Right atrium auricular region (tissue), 2 donors: ENCODE results near the gene YY2. TPM values are rescaled to one million over a fixed set of nuclear protein-coding genes. Genes with fewer than 3 reads are reported as not detected.
"Not testable (repeated sequence)": the region's sequence is repeated elsewhere in the genome, so short reads cannot be mapped to it uniquely, and the experiment has no call there.

Experiments
- DNase-seq: peaks from one replicate; pipeline ENCODE4 v3.0.0-alpha.2; 2019; ENCODE audit warnings: low spot score
- H3K27ac ChIP-seq, 2 donors: fragments of 200-600 bp; sonication (generic); 1 replicate in 1 of 2; 2 replicates in 1 of 2; pipeline ENCODE4 v1.5.1; 2016 to 2019
- H3K27me3 ChIP-seq, 2 donors: fragments of 200-600 bp; sonication (generic); one replicate each; pipeline versions ENCODE4 v1.5.1 to v1.6.0; 2017 to 2019
- H3K36me3 ChIP-seq: fragments of 200-600 bp; sonication (generic); one replicate; pipeline ENCODE4 v1.5.1; 2016
- H3K4me1 ChIP-seq, 2 donors: fragments of 200-600 bp; sonication (generic); one replicate each; pipeline versions ENCODE4 v1.5.1 to v1.6.0; 2017 to 2019
- H3K4me3 ChIP-seq, 2 donors: fragments of 200-600 bp; sonication (generic); 1 replicate in 1 of 2; 2 replicates in 1 of 2; pipeline ENCODE4 v1.5.1; 2017 to 2019; ENCODE audit warnings: mild to moderate bottlenecking in 1 of 2, moderate library complexity in 1 of 2
- H3K9me3 ChIP-seq, 2 donors: fragments of 200-600 bp; sonication (generic); one replicate each; pipeline ENCODE4 v1.5.1; 2019
- total RNA-seq, 2 donors: library from RNA; depleted of rRNA; stranded (reverse); fragments of >200 nt; gene quantifications; one replicate each; pipeline ENCODE4 v1.1.0, GENCODE V29; 2016
- TF ChIP-seq, protein P1 (sequence below), 2 donors: fragments of 200-600 bp; sonication (generic); IDR thresholded peaks; one replicate each; pipeline ENCODE4 v1.5.1; 2019; ENCODE audit warnings: antibody characterized with exemption in 2 of 2

YY2 gene
- total RNA-seq, 2 donors from 2014 or later, result 0.63 to 0.98 TPM

- Histone ChIP-seq H3K27me3 (no peaks in the 10 kb centered on the region), H3K4me1 (no peaks in the 10 kb centered on the region), H3K36me3 (peaks cover 12% of the 10 kb centered on the region), H3K27ac (no peak overlapping the region), H3K4me3 (no peak overlapping the region), H3K9me3 (no peaks in the 10 kb centered on the region)
- no peak for DNase-seq
- TF ChIP-seq, protein P1, sequence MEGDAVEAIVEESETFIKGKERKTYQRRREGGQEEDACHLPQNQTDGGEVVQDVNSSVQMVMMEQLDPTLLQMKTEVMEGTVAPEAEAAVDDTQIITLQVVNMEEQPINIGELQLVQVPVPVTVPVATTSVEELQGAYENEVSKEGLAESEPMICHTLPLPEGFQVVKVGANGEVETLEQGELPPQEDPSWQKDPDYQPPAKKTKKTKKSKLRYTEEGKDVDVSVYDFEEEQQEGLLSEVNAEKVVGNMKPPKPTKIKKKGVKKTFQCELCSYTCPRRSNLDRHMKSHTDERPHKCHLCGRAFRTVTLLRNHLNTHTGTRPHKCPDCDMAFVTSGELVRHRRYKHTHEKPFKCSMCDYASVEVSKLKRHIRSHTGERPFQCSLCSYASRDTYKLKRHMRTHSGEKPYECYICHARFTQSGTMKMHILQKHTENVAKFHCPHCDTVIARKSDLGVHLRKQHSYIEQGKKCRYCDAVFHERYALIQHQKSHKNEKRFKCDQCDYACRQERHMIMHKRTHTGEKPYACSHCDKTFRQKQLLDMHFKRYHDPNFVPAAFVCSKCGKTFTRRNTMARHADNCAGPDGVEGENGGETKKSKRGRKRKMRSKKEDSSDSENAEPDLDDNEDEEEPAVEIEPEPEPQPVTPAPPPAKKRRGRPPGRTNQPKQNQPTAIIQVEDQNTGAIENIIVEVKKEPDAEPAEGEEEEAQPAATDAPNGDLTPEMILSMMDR (IDR thresholded peaks at IDR 0.05), result no peak
Observed at GRCh38 chrX:21853578-21853977, 2.2 kb upstream of the YY2 start.

DNA sequence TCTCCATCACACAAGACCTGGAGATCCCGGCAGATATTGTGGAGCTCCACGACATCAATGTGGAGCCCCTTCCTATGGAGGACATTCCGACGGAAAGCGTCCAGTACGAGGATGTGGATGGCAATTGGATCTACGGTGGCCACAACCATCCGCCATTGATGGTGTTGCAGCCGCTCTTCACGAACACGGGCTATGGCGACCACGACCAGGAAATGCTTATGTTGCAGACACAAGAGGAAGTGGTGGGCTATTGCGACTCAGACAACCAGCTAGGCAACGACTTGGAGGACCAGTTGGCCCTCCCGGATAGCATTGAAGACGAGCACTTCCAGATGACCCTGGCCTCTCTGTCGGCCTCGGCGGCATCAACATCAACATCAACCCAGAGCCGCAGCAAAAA, 717 bp downstream of the YY2 start:
- no peak for DNase-seq
- TF ChIP-seq, protein P1 (IDR thresholded peaks at IDR 0.05), result no peak
- H3K36me3 ChIP-seq, result peaks cover 12% of the 10 kb centered on the region

GRCh38 chrX:21863241-21863640, 7.5 kb downstream of the YY2 start:
- Histone ChIP-seq H3K27ac (no peak overlapping the region), H3K9me3 (no peaks in the 10 kb centered on the region), H3K4me1 (no peaks in the 10 kb centered on the region), H3K36me3 (no peaks in the 10 kb centered on the region), H3K27me3 (no peaks in the 10 kb centered on the region), H3K4me3 (no peak overlapping the region)
- TF ChIP-seq, protein P1 (IDR thresholded peaks at IDR 0.05), result no peak
- no peak for DNase-seq

More for the DNA sequence above, 717 bp downstream of the YY2 start:
- no peaks in the 10 kb centered on the region for H3K27me3 ChIP-seq
- H3K27ac ChIP-seq, result no peak overlapping the region
- no peak overlapping the region for H3K4me3 ChIP-seq
- no peaks in the 10 kb centered on the region for H3K9me3 ChIP-seq
- H3K4me1 ChIP-seq, result no peaks in the 10 kb centered on the region

DNA sequence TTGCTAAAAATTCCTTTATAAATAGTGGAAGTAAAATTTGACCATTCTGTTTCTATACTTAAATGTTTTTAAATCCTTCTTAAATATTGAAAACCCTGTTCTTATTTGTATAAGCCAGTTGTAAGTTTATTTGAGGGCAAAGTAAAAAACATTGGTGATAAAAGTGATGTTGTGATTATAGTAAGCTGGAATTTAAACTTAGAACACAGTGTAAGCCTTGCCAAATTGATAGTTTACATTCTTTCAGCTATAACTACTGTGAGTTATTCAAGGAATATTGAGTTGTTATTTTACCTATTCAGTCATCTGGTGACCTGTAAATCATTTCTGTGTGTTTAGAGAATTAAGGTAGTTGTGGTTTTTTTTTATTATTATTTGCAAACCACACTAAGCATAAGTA, 9.6 kb downstream of the YY2 start:
- H3K36me3 ChIP-seq, result no peaks in the 10 kb centered on the region
- no peak for DNase-seq
- H3K27me3 ChIP-seq, result no peaks in the 10 kb centered on the region
- H3K9me3 ChIP-seq, result no peaks in the 10 kb centered on the region
- TF ChIP-seq, protein P1 (IDR thresholded peaks at IDR 0.05), result no peak
- no peak overlapping the region for H3K4me3 ChIP-seq
- H3K27ac ChIP-seq, result no peak overlapping the region
- no peaks in the 10 kb centered on the region for H3K4me1 ChIP-seq

- no peaks in the 10 kb centered on the region for H3K9me3 ChIP-seq
- peak overlapping the region in 1 of 2 donors; percentile 40 for H3K27ac ChIP-seq
- no peaks in the 10 kb centered on the region for H3K27me3 ChIP-seq
- no peaks in the 10 kb centered on the region for H3K36me3 ChIP-seq
- TF ChIP-seq, protein P1 (IDR thresholded peaks at IDR 0.05), result no peak
- H3K4me1 ChIP-seq, result no peaks in the 10 kb centered on the region
- H3K4me3 ChIP-seq, result no peak overlapping the region
- DNase-seq, result no peak
Observed at GRCh38 chrX:21870494-21870893, 14.7 kb downstream of the YY2 start.

- Histone ChIP-seq H3K27ac (no peak overlapping the region), H3K4me3 (no peak overlapping the region), H3K9me3 (no peaks in the 10 kb centered on the region), H3K27me3 (no peaks in the 10 kb centered on the region), H3K4me1 (no peaks in the 10 kb centered on the region), H3K36me3 (no peaks in the 10 kb centered on the region)
- TF ChIP-seq, protein P1 (IDR thresholded peaks at IDR 0.05), result no peak
- no peak for DNase-seq
Observed at GRCh38 chrX:21873063-21873775, 17.4 kb downstream of the YY2 start.

DNA sequence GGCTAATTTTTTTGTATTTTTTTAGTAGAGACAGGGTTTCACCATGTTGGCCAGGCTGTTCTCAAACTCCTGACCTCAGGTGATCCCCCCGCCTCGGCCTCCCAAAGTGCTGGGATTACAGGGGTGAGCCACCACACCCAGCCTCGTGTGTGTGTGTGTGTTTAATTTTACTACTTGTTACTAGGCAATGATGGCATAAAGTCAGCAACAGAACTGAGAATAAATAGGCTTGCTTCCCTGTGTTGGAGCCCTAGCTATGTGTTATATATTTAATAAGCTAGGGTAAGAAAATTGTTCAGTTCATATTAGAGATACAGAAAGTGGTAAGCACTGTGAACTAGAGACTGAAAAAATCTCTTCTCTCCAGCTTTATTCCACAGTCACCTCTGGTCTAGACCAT, 18.4 kb downstream of the YY2 start:
- H3K27ac ChIP-seq, H3K4me1 ChIP-seq, H3K4me3 ChIP-seq, H3K27me3 ChIP-seq, H3K36me3 ChIP-seq, H3K9me3 ChIP-seq, DNase-seq: not testable (repeated sequence)
